Neural cell (in vitro differentiated cells): ENCODE data around the gene ACTN1.

Source experiments
- EP300 ChIP-seq: fragments of 450-650 bp; conservative IDR thresholded peaks from 2 replicates; pipeline ENCODE4 v1.6.1; 2014; ENCODE audit warnings: antibody characterized with exemption, mild to moderate bottlenecking, moderate library complexity; ENCODE audit not compliant: poor library complexity, severe bottlenecking
- EZH2 ChIP-seq: fragments of 200-600, 300-800 bp; shearing (Covaris generic), sonication (generic); IDR thresholded peaks from 2 replicates; pipeline ENCODE4 v1.6.1; 2014; ENCODE audit warnings: antibody characterized with exemption, low read length, borderline replicate concordance, mild to moderate bottlenecking; ENCODE audit not compliant: insufficient read depth, poor library complexity, severe bottlenecking
- MXI1 ChIP-seq: fragments of 450-650 bp; conservative IDR thresholded peaks from 2 replicates; pipeline ENCODE4 v1.6.1; 2014; ENCODE audit warnings: antibody characterized with exemption, mild to moderate bottlenecking; ENCODE audit not compliant: poor library complexity, severe bottlenecking
- POLR2AphosphoS5 ChIP-seq: IDR thresholded peaks from 2 replicates; pipeline ENCODE4 v1.6.1; 2012
- RAD21 ChIP-seq: fragments of 450-650 bp; conservative IDR thresholded peaks from 2 replicates; pipeline ENCODE4 v1.6.1; 2014; ENCODE audit warnings: antibody characterized with exemption, mild to moderate bottlenecking, moderate library complexity
- SMC3 ChIP-seq: fragments of 450-650 bp; conservative IDR thresholded peaks from 2 replicates; pipeline ENCODE4 v1.6.1; 2014; ENCODE audit warnings: antibody characterized with exemption, mild to moderate bottlenecking, moderate library complexity; ENCODE audit not compliant: poor library complexity
- TAF1 ChIP-seq: IDR thresholded peaks from 2 replicates; pipeline ENCODE4 v1.6.1; 2012; ENCODE audit warnings: low read depth
- TF ChIP-seq, protein P1 (sequence below): fragments of 450-650 bp; IDR thresholded peaks from 2 replicates; pipeline ENCODE4 v1.5.1; 2014; ENCODE audit warnings: antibody characterized with exemption, mild to moderate bottlenecking, moderate library complexity; ENCODE audit not compliant: poor library complexity, severe bottlenecking
- TF ChIP-seq, protein P2 (sequence below): IDR thresholded peaks from 2 replicates; pipeline ENCODE4 v1.6.1; 2012; ENCODE audit warnings: borderline replicate concordance

DNA sequence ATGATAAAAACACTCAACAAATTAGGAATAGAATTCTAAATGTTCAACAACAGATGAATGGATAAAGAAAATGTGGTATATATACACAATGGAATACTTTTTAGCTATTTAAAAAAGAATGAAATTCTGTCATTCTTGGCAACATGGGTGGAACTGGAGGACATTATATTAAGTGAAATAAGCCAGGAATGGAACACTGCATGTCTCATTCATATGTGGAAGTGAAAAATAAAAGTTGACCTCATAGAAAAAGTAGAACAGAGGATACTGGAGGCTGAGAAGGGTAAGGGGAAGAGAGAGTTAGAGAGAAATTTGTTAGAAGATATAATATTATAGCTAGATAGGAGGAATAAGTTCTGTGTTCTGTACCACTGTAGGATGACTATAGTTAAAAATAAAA, 150.4 kb downstream of the ACTN1 start:
- TF ChIP-seq, protein P1, sequence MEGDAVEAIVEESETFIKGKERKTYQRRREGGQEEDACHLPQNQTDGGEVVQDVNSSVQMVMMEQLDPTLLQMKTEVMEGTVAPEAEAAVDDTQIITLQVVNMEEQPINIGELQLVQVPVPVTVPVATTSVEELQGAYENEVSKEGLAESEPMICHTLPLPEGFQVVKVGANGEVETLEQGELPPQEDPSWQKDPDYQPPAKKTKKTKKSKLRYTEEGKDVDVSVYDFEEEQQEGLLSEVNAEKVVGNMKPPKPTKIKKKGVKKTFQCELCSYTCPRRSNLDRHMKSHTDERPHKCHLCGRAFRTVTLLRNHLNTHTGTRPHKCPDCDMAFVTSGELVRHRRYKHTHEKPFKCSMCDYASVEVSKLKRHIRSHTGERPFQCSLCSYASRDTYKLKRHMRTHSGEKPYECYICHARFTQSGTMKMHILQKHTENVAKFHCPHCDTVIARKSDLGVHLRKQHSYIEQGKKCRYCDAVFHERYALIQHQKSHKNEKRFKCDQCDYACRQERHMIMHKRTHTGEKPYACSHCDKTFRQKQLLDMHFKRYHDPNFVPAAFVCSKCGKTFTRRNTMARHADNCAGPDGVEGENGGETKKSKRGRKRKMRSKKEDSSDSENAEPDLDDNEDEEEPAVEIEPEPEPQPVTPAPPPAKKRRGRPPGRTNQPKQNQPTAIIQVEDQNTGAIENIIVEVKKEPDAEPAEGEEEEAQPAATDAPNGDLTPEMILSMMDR, result no peak
- TF ChIP-seq RAD21 (no peak), SMC3 (no peak), TAF1 (no peak), EP300 (no peak), POLR2AphosphoS5 (no peak), EZH2 (no peak), MXI1 (no peak)
- TF ChIP-seq, protein P2, sequence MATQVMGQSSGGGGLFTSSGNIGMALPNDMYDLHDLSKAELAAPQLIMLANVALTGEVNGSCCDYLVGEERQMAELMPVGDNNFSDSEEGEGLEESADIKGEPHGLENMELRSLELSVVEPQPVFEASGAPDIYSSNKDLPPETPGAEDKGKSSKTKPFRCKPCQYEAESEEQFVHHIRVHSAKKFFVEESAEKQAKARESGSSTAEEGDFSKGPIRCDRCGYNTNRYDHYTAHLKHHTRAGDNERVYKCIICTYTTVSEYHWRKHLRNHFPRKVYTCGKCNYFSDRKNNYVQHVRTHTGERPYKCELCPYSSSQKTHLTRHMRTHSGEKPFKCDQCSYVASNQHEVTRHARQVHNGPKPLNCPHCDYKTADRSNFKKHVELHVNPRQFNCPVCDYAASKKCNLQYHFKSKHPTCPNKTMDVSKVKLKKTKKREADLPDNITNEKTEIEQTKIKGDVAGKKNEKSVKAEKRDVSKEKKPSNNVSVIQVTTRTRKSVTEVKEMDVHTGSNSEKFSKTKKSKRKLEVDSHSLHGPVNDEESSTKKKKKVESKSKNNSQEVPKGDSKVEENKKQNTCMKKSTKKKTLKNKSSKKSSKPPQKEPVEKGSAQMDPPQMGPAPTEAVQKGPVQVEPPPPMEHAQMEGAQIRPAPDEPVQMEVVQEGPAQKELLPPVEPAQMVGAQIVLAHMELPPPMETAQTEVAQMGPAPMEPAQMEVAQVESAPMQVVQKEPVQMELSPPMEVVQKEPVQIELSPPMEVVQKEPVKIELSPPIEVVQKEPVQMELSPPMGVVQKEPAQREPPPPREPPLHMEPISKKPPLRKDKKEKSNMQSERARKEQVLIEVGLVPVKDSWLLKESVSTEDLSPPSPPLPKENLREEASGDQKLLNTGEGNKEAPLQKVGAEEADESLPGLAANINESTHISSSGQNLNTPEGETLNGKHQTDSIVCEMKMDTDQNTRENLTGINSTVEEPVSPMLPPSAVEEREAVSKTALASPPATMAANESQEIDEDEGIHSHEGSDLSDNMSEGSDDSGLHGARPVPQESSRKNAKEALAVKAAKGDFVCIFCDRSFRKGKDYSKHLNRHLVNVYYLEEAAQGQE, result no peak
